GM23338 (cell line): ENCODE results near the gene GLIS2. TPM values are rescaled to one million over a fixed set of nuclear protein-coding genes. Genes with fewer than 3 reads are reported as not detected.

Experiments
- ATAC-seq: fragments of 200-7000 bp; cut with Tn5 transposase; 3 replicates; pipeline ENCODE4 v1.9.1; 2020
- DNase-seq: peaks from one replicate; pipeline ENCODE4 v3.0.0-alpha.2; 2015; ENCODE audit warnings: low spot score
- H2AFZ ChIP-seq: fragments of 200-600 bp; sonication (generic); 2 replicates; pipeline ENCODE4 v1.8.0; 2016; ENCODE audit warnings: antibody characterized with exemption, mild to moderate bottlenecking, moderate library complexity
- H3F3A ChIP-seq: fragments of 200-600 bp; sonication (generic); replicated peaks from 2 replicates; pipeline ENCODE4 v1.8.0; 2017; ENCODE audit warnings: antibody characterized with exemption, mixed run types, low read depth
- H3K27ac ChIP-seq: fragments of 200-600 bp; sonication (generic); 2 replicates; pipeline ENCODE4 v1.6.1; 2016; ENCODE audit warnings: low read depth
- H3K27me3 ChIP-seq: fragments of 200-600 bp; sonication (generic); 2 replicates; pipeline ENCODE4 v1.8.0; 2016; ENCODE audit warnings: mild to moderate bottlenecking, mixed run types, moderate library complexity; ENCODE audit not compliant: insufficient read depth
- H3K36me3 ChIP-seq: fragments of 200-600 bp; sonication (generic); 2 replicates; pipeline ENCODE4 v1.8.0; 2016; ENCODE audit warnings: mild to moderate bottlenecking; ENCODE audit not compliant: insufficient read depth
- H3K4me1 ChIP-seq: fragments of 200-600 bp; sonication (generic); 2 replicates; pipeline ENCODE4 v1.8.0; 2016; ENCODE audit warnings: mild to moderate bottlenecking, moderate library complexity; ENCODE audit not compliant: insufficient read depth
- H3K4me2 ChIP-seq: fragments of 200-600 bp; sonication (generic); 2 replicates; pipeline ENCODE4 v1.7.1; 2017; ENCODE audit warnings: mixed run types
- H3K4me3 ChIP-seq: fragments of 200-600 bp; sonication (generic); 2 replicates; pipeline ENCODE4 v1.6.1; 2016; ENCODE audit warnings: mixed run types
- H3K79me2 ChIP-seq: fragments of 200-600 bp; sonication (generic); replicated peaks from 2 replicates; pipeline ENCODE4 v1.8.0; 2017; ENCODE audit warnings: mild to moderate bottlenecking; ENCODE audit not compliant: insufficient read depth
- H3K9me2 ChIP-seq: fragments of 200-600 bp; sonication (generic); 2 replicates; pipeline ENCODE4 v1.8.0; 2017; ENCODE audit not compliant: insufficient read depth
- H4K20me1 ChIP-seq: fragments of 200-600 bp; sonication (generic); replicated peaks from 2 replicates; pipeline ENCODE4 v1.8.0; 2017; ENCODE audit warnings: mild to moderate bottlenecking; ENCODE audit not compliant: insufficient read depth
- H3K27ac Mint-ChIP-seq: 2 replicates; pipeline ENCODE4 v1.8.0; 2020; ENCODE audit warnings: inconsistent platforms, mild to moderate bottlenecking, moderate library complexity, mixed read lengths
- H3K27me3 Mint-ChIP-seq: 3 replicates; pipeline ENCODE4 v1.8.0; 2022; ENCODE audit warnings: low read depth, mild to moderate bottlenecking, moderate library complexity, mixed read lengths, inconsistent platforms; ENCODE audit not compliant: insufficient read depth, poor library complexity
- H3K36me3 Mint-ChIP-seq: 3 replicates; pipeline ENCODE4 v1.8.0; 2021; ENCODE audit warnings: low read depth, mild to moderate bottlenecking, inconsistent platforms, moderate library complexity, mixed read lengths
- H3K4me1 Mint-ChIP-seq: 3 replicates; pipeline ENCODE4 v1.8.0; 2020; ENCODE audit warnings: mild to moderate bottlenecking, inconsistent platforms, mixed read lengths
- H3K4me3 Mint-ChIP-seq: 3 replicates; pipeline ENCODE4 v1.8.0; 2021; ENCODE audit warnings: moderate library complexity, mild to moderate bottlenecking, inconsistent platforms, mixed read lengths
- H3K9me3 Mint-ChIP-seq: 3 replicates; pipeline ENCODE4 v1.8.0; 2020; ENCODE audit warnings: moderate library complexity, mild to moderate bottlenecking, inconsistent platforms, mixed read lengths
- CREB1 ChIP-seq: fragments of 250-450 bp; sonication (Bioruptor Pico); IDR thresholded peaks from 2 replicates; pipeline ENCODE4 v1.5.0; 2020; ENCODE audit warnings: low read depth, mild to moderate bottlenecking, moderate library complexity
- EZH2 ChIP-seq: fragments of 200-600 bp; sonication (generic); IDR thresholded peaks from one replicate; pipeline ENCODE4 v1.8.0; 2017; ENCODE audit warnings: antibody characterized with exemption, mild to moderate bottlenecking, low read depth; ENCODE audit not compliant: unreplicated experiment
- EZH2phosphoT487 ChIP-seq: fragments of 200-600 bp; sonication (generic); IDR thresholded peaks from one replicate; pipeline ENCODE4 v1.8.1; 2018; ENCODE audit warnings: antibody characterized with exemption; ENCODE audit not compliant: unreplicated experiment
- JUNB ChIP-seq: IDR thresholded peaks from one replicate; pipeline ENCODE4 v1.6.1; 2016; ENCODE audit warnings: antibody characterized with exemption; ENCODE audit not compliant: unreplicated experiment
- NANOG ChIP-seq: IDR thresholded peaks from 2 replicates; pipeline ENCODE4 v1.6.1; 2016; ENCODE audit warnings: antibody characterized with exemption, borderline replicate concordance
- POLR2AphosphoS5 ChIP-seq: IDR thresholded peaks from 2 replicates; pipeline ENCODE4 v1.6.1; 2016; ENCODE audit warnings: antibody characterized with exemption, low read depth
- STAT1 ChIP-seq: IDR thresholded peaks from one replicate; pipeline ENCODE4 v1.6.1; 2016; ENCODE audit warnings: antibody characterized with exemption; ENCODE audit not compliant: unreplicated experiment
- ZNF114 ChIP-seq: fragments of 250-450 bp; sonication (Bioruptor Pico); IDR thresholded peaks from 2 replicates; pipeline ENCODE4 v1.5.0; 2020; ENCODE audit warnings: mild to moderate bottlenecking, moderate library complexity
- ZNF331 ChIP-seq: fragments of 250-450 bp; sonication (Bioruptor Pico); IDR thresholded peaks from 2 replicates; pipeline ENCODE4 v1.5.0; 2020; ENCODE audit warnings: low read depth, mild to moderate bottlenecking, moderate library complexity
- polyA plus RNA-seq: library from polyadenylated mRNA; unstranded; fragments of >200 nt; fragmentation: Nextera tagmentation; extraction: Ambion mirVana; gene quantifications from 2 replicates; pipeline ENCODE4 v1.2.1, GENCODE V29; 2016
- total RNA-seq: library from RNA; depleted of rRNA; stranded (reverse); fragments of >200 nt; shearing (Covaris generic); gene quantifications from 2 replicates; pipeline ENCODE4 v1.2.3, GENCODE V29; 2014
- TF ChIP-seq, protein P1 (sequence below), 2 experiments: fragments of 200-600 bp in 1 of 2; sonication (generic) in 1 of 2; conservative IDR thresholded peaks; 2 replicates each; pipeline versions ENCODE4 v1.5.1 to v1.6.1; 2016 to 2017; ENCODE audit warnings: antibody characterized with exemption in 2 of 2, low read depth in 2 of 2, mild to moderate bottlenecking in 2 of 2, moderate library complexity in 1 of 2
- TF ChIP-seq, protein P2 (sequence below): IDR thresholded peaks from 2 replicates; pipeline ENCODE4 v1.6.1; 2016; ENCODE audit warnings: antibody characterized with exemption
- TF ChIP-seq, protein P3 (sequence below): IDR thresholded peaks from one replicate; pipeline ENCODE4 v1.6.1; 2018; ENCODE audit warnings: antibody characterized with exemption; ENCODE audit not compliant: unreplicated experiment
- TF ChIP-seq, protein P4 (sequence below): fragments of 250-450 bp; sonication (Bioruptor Pico); IDR thresholded peaks from 2 replicates; pipeline ENCODE4 v1.5.0; 2020; ENCODE audit warnings: mild to moderate bottlenecking, moderate library complexity

Gene GLIS2
- total and polyA plus RNA-seq, 2 experiments from 2014 or later, result 8.2 to 10.2 TPM

DNA sequence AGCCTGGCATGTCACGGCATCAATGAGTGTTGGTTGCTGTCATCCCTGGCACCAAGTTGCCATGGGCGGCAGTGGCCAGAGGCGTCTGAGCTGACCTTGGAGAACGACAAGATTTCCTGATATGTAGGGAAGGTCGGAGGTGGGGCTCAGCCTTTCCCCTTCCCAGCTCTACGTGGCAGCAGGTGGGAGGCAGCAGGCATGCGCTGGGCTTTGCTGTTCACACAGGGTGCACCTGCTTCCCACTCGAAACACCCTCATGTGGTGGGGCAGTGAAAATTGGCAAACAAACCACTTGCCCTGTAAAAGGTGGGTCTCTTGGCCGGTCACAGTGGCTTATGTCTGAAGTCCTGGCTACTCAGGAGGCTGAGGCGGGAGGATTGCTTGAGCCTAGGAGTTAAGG lies 30.7 kb upstream of the GLIS2 start:
- no peaks in the 10 kb centered on the region for H3K9me2 ChIP-seq
- H3K27ac Mint-ChIP-seq, result no peak overlapping the region

More for the DNA sequence above, 30.7 kb upstream of the GLIS2 start:
- H3K4me1 Mint-ChIP-seq, result peaks cover 24% of the 10 kb centered on the region
- Histone ChIP-seq H4K20me1 (no peaks in the 10 kb centered on the region), H3K4me3 (no peak overlapping the region), H2AFZ (no peak overlapping the region), H3K27ac (no peak overlapping the region), H3K36me3 (no peaks in the 10 kb centered on the region), H3F3A (peaks cover 5% of the 10 kb centered on the region; the same call in 1 of the 2 replicates), H3K79me2 (no peaks in the 10 kb centered on the region), H3K4me2 (no peak overlapping the region), H3K27me3 (no peaks in the 10 kb centered on the region), H3K4me1 (peaks cover 5% of the 10 kb centered on the region; the same call in 1 of the 2 replicates)
- DNase-seq (no peak), ATAC-seq (no peak)
- no peak overlapping the region for H3K4me3 Mint-ChIP-seq
- H3K36me3 Mint-ChIP-seq, result peaks cover 5% of the 10 kb centered on the region; the same call in 2 of the 3 replicates
- H3K9me3 Mint-ChIP-seq, result peaks cover 11% of the 10 kb centered on the region
- no peak for TF ChIP-seq EZH2phosphoT487
- TF ChIP-seq, protein P1, sequence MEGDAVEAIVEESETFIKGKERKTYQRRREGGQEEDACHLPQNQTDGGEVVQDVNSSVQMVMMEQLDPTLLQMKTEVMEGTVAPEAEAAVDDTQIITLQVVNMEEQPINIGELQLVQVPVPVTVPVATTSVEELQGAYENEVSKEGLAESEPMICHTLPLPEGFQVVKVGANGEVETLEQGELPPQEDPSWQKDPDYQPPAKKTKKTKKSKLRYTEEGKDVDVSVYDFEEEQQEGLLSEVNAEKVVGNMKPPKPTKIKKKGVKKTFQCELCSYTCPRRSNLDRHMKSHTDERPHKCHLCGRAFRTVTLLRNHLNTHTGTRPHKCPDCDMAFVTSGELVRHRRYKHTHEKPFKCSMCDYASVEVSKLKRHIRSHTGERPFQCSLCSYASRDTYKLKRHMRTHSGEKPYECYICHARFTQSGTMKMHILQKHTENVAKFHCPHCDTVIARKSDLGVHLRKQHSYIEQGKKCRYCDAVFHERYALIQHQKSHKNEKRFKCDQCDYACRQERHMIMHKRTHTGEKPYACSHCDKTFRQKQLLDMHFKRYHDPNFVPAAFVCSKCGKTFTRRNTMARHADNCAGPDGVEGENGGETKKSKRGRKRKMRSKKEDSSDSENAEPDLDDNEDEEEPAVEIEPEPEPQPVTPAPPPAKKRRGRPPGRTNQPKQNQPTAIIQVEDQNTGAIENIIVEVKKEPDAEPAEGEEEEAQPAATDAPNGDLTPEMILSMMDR (conservative IDR thresholded peaks at IDR 0.05; ENCODE audit: low read depth in 2 of 2), result no peak
- TF ChIP-seq ZNF114, result no peak
- TF ChIP-seq, protein P2, sequence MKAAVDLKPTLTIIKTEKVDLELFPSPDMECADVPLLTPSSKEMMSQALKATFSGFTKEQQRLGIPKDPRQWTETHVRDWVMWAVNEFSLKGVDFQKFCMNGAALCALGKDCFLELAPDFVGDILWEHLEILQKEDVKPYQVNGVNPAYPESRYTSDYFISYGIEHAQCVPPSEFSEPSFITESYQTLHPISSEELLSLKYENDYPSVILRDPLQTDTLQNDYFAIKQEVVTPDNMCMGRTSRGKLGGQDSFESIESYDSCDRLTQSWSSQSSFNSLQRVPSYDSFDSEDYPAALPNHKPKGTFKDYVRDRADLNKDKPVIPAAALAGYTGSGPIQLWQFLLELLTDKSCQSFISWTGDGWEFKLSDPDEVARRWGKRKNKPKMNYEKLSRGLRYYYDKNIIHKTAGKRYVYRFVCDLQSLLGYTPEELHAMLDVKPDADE, result no peak
- TF ChIP-seq CREB1 (CRISPR knock-in tag), result no peak
- no peak for TF ChIP-seq EZH2
- TF ChIP-seq JUNB, result no peak
- TF ChIP-seq, protein P3, sequence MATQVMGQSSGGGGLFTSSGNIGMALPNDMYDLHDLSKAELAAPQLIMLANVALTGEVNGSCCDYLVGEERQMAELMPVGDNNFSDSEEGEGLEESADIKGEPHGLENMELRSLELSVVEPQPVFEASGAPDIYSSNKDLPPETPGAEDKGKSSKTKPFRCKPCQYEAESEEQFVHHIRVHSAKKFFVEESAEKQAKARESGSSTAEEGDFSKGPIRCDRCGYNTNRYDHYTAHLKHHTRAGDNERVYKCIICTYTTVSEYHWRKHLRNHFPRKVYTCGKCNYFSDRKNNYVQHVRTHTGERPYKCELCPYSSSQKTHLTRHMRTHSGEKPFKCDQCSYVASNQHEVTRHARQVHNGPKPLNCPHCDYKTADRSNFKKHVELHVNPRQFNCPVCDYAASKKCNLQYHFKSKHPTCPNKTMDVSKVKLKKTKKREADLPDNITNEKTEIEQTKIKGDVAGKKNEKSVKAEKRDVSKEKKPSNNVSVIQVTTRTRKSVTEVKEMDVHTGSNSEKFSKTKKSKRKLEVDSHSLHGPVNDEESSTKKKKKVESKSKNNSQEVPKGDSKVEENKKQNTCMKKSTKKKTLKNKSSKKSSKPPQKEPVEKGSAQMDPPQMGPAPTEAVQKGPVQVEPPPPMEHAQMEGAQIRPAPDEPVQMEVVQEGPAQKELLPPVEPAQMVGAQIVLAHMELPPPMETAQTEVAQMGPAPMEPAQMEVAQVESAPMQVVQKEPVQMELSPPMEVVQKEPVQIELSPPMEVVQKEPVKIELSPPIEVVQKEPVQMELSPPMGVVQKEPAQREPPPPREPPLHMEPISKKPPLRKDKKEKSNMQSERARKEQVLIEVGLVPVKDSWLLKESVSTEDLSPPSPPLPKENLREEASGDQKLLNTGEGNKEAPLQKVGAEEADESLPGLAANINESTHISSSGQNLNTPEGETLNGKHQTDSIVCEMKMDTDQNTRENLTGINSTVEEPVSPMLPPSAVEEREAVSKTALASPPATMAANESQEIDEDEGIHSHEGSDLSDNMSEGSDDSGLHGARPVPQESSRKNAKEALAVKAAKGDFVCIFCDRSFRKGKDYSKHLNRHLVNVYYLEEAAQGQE, result no peak
- no peak for TF ChIP-seq ZNF331
- TF ChIP-seq STAT1, result no peak
- TF ChIP-seq NANOG, result no peak
- TF ChIP-seq POLR2AphosphoS5, result no peak
- TF ChIP-seq, protein P4, sequence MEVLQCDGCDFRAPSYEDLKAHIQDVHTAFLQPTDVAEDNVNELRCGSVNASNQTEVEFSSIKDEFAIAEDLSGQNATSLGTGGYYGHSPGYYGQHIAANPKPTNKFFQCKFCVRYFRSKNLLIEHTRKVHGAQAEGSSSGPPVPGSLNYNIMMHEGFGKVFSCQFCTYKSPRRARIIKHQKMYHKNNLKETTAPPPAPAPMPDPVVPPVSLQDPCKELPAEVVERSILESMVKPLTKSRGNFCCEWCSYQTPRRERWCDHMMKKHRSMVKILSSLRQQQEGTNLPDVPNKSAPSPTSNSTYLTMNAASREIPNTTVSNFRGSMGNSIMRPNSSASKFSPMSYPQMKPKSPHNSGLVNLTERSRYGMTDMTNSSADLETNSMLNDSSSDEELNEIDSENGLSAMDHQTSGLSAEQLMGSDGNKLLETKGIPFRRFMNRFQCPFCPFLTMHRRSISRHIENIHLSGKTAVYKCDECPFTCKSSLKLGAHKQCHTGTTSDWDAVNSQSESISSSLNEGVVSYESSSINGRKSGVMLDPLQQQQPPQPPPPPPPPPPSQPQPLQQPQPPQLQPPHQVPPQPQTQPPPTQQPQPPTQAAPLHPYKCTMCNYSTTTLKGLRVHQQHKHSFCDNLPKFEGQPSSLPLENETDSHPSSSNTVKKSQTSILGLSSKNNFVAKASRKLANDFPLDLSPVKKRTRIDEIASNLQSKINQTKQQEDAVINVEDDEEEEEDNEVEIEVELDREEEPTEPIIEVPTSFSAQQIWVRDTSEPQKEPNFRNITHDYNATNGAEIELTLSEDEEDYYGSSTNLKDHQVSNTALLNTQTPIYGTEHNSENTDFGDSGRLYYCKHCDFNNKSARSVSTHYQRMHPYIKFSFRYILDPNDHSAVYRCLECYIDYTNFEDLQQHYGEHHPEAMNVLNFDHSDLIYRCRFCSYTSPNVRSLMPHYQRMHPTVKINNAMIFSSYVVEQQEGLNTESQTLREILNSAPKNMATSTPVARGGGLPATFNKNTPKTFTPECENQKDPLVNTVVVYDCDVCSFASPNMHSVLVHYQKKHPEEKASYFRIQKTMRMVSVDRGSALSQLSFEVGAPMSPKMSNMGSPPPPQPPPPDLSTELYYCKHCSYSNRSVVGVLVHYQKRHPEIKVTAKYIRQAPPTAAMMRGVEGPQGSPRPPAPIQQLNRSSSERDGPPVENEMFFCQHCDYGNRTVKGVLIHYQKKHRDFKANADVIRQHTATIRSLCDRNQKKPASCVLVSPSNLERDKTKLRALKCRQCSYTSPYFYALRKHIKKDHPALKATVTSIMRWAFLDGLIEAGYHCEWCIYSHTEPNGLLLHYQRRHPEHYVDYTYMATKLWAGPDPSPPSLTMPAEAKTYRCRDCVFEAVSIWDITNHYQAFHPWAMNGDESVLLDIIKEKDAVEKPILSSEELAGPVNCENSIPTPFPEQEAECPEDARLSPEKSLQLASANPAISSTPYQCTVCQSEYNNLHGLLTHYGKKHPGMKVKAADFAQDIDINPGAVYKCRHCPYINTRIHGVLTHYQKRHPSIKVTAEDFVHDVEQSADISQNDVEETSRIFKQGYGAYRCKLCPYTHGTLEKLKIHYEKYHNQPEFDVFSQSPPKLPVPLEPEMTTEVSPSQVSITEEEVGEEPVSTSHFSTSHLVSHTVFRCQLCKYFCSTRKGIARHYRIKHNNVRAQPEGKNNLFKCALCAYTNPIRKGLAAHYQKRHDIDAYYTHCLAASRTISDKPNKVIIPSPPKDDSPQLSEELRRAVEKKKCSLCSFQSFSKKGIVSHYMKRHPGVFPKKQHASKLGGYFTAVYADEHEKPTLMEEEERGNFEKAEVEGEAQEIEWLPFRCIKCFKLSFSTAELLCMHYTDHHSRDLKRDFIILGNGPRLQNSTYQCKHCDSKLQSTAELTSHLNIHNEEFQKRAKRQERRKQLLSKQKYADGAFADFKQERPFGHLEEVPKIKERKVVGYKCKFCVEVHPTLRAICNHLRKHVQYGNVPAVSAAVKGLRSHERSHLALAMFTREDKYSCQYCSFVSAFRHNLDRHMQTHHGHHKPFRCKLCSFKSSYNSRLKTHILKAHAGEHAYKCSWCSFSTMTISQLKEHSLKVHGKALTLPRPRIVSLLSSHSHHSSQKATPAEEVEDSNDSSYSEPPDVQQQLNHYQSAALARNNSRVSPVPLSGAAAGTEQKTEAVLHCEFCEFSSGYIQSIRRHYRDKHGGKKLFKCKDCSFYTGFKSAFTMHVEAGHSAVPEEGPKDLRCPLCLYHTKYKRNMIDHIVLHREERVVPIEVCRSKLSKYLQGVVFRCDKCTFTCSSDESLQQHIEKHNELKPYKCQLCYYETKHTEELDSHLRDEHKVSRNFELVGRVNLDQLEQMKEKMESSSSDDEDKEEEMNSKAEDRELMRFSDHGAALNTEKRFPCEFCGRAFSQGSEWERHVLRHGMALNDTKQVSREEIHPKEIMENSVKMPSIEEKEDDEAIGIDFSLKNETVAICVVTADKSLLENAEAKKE, result no peak
- peaks cover 10% of the 10 kb centered on the region for H3K27me3 Mint-ChIP-seq
